Muscle of leg (tissue), 16 donors: Measurements from ENCODE around the gene IQSEC3. TPM values are rescaled to one million over a fixed set of nuclear protein-coding genes. Genes with fewer than 3 reads are reported as not detected.
A peak's percentile ranks its signal among the peaks of the same experiment; 100 is the strongest.
"Not testable (repeated sequence)": the region's sequence is repeated elsewhere in the genome, so short reads cannot be mapped to it uniquely, and the experiment has no call there.

Source experiments
- DNase-seq: peaks from one replicate; pipeline ENCODE4 v3.0.0; 2013
- H3K27ac ChIP-seq: one replicate; pipeline ENCODE4 v1.5.1; 2013; ENCODE audit warnings: mild to moderate bottlenecking, low read length, control low read depth
- H3K27me3 ChIP-seq: one replicate; pipeline ENCODE4 v1.6.1; 2013; ENCODE audit warnings: low read length; ENCODE audit not compliant: control insufficient read depth, insufficient read depth
- H3K36me3 ChIP-seq: one replicate; pipeline ENCODE4 v1.6.1; 2013; ENCODE audit warnings: low read length; ENCODE audit not compliant: control insufficient read depth, insufficient read depth
- H3K4me1 ChIP-seq: one replicate; pipeline ENCODE4 v1.6.1; 2013; ENCODE audit warnings: low read length; ENCODE audit not compliant: control insufficient read depth, insufficient read depth
- H3K4me3 ChIP-seq: one replicate; pipeline ENCODE4 v1.5.1; 2013; ENCODE audit warnings: low read length, control low read depth
- H3K9me3 ChIP-seq: replicated peaks from 2 replicates; pipeline ENCODE4 v1.6.1; 2013; ENCODE audit warnings: low read depth, low read length; ENCODE audit not compliant: control insufficient read depth
- WGBS: methylation state at CpG from one replicate; pipeline ENCODE4 v1.1.5; 2013; ENCODE audit warnings: missing lambda C conversion rate; ENCODE audit not compliant: insufficient coverage; 5-methylcytosine and 5-hydroxymethylcytosine counted together
- long read RNA-seq, 11 donors: transcript quantifications; one replicate each; lab custom pipeline, GENCODE V29; 2026
- polyA plus RNA-seq, 8 donors: library from polyadenylated mRNA; unstranded; fragments of 120-200 nt; gene quantifications; one replicate each; pipeline versions ENCODE4 v1.2.1 to v1.2.3, GENCODE V29; 2013; ENCODE audit warnings: inconsistent platforms in 1 of 8, low replicate concordance in 1 of 8; ENCODE audit not compliant: insufficient read length in 8 of 8, insufficient read depth in 1 of 8
- total RNA-seq: library from RNA; stranded (reverse); fragments of 120-200 nt; gene quantifications from one replicate; pipeline ENCODE4 v1.2.4, GENCODE V29; 2013

The IQSEC3 gene
- 1.1 TPM for total RNA-seq
- polyA plus RNA-seq: 1 to 10 TPM; 2.0 to 4.8 (median 3.0) TPM
- long read RNA-seq, donor 1: 0 reads
- long read RNA-seq, donor 2: 0 reads
- long read RNA-seq, donor 3: 0 reads
- long read RNA-seq, donor 4: 0 reads
- long read RNA-seq, donor 5: 0 reads
- long read RNA-seq, donor 6: 0 reads
- long read RNA-seq, donor 7: 0 reads
- long read RNA-seq, donor 8: 0 reads
- long read RNA-seq, donor 9: 0 reads
- long read RNA-seq, donor 10: 0 reads
- long read RNA-seq, donor 11: 0 reads

GRCh38 chr12:66428-66781, at the start of gene IQSEC3:
TSS of gene IQSEC3 (plus strand) at chr12:66767. CDS start at chr12:66883, 116 bp downstream.
- H3K27me3 ChIP-seq, DNase-seq, H3K36me3 ChIP-seq, H3K9me3 ChIP-seq, H3K4me3 ChIP-seq, H3K27ac ChIP-seq, H3K4me1 ChIP-seq: not testable (repeated sequence)
- WGBS: no CpG with 5 or more reads among the region's 27 CpGs

GRCh38 chr12:17370-18340, 48.9 kb upstream of the IQSEC3 start:
- H3K27ac ChIP-seq, H3K4me3 ChIP-seq, H3K9me3 ChIP-seq, H3K27me3 ChIP-seq, DNase-seq: not testable (repeated sequence)
- WGBS: no CpG with 5 or more reads among the region's 23 CpGs
- peaks cover 20% of the 10 kb centered on the region for H3K36me3 ChIP-seq
- H3K4me1 ChIP-seq: peaks cover 11% of the 10 kb centered on the region

- H3K4me1 ChIP-seq, H3K9me3 ChIP-seq, H3K27ac ChIP-seq, H3K27me3 ChIP-seq, H3K4me3 ChIP-seq, DNase-seq: not testable (repeated sequence)
- H3K36me3 ChIP-seq: peaks cover 22% of the 10 kb centered on the region
- 100% methylated on average over 1 of the region's 26 CpGs for WGBS
Observed at GRCh38 chr12:18821-19567, 47.6 kb upstream of the IQSEC3 start.

DNA sequence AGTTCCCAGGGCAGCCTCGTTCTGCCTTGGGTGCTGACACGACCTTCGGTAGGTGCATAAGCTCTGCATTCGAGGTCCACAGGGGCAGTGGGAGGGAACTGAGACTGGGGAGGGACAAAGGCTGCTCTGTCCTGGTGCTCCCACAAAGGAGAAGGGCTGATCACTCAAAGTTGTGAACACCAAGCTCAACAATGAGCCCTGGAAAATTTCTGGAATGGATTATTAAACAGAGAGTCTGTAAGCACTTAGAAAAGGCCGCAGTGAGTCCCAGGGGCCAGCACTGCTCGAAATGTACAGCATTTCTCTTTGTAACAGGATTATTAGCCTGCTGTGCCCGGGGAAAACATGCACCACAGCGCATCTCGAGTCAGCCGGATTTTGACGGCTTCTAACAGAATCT, 46.7 kb upstream of the IQSEC3 start:
- H3K4me3 ChIP-seq, H3K27ac ChIP-seq, H3K27me3 ChIP-seq, H3K4me1 ChIP-seq, DNase-seq, H3K9me3 ChIP-seq: not testable (repeated sequence)
- H3K36me3 ChIP-seq: peaks cover 22% of the 10 kb centered on the region
- WGBS: 60% methylated on average over 1 of the region's 11 CpGs

GRCh38 chr12:20757-21156, 45.8 kb upstream of the IQSEC3 start:
- Histone ChIP-seq H3K27me3 (no peaks in the 10 kb centered on the region), H3K36me3 (peaks cover 22% of the 10 kb centered on the region), H3K4me1 (no peaks in the 10 kb centered on the region), H3K27ac (no peak overlapping the region), H3K9me3 (no peaks in the 10 kb centered on the region), H3K4me3 (no peak overlapping the region)
- no peak for DNase-seq
- WGBS: 46% methylated on average over 4 of the region's 6 CpGs

DNA sequence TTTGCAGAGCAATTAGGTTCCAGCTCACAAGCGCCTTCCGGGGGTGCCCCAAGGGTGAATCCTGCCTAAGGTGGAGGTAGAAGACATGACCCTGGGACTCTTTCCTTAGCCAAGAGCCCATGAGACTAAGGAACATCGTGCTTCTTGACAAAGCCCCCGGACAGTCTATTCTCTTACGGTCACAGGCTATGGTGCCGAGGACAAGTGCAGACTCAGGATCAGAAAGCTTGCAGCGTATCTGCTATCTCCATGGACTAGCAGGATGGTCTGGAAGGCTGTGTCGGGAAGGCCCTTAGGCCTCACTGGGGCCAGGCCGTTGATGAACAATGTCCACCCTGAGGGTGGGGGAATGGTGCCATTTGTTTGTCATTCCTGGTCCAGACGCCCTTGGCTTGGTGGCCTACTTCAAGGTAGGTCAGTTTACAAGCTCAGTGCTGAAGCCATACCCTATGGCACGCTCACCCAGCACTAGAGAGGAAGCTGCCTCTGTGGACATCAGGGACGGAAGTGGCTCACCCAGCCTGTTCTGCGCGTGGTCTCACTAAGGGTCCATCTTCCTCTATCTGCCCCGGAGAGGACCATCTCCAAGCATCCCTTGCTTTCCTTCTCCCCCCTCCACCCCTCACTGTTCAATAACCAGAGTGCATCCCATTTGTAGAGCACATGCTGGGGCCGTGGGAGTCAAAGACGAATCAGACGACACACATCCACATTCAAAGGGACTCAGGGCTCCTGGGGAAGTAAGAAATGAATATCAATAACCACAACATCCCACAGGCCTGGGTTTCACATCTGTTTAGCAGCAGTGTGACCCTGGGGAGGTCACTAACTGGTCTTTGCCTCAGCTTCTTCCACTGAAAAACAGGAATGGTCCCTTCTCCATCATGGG, 45.0 kb upstream of the IQSEC3 start:
- peaks cover 22% of the 10 kb centered on the region for H3K36me3 ChIP-seq

DNA sequence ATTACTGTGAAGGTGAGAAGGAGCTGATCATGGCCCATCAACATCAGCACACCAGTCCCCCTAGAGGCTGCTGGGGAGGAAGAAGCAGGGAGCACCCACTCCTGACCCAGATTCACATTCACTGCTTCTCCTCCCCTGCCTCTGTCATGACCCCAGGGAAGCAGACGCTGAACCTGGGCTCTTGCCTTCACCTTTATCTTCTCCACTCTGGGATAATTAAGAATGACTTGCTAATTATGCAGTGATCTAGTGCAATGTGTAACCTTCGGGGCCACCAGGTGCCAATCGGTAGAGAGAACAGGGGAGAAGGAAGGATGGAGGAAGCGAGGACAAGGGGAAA, 44.4 kb upstream of the IQSEC3 start:
- DNase-seq: no peak
- Histone ChIP-seq H3K27me3 (no peaks in the 10 kb centered on the region), H3K36me3 (peaks cover 22% of the 10 kb centered on the region), H3K4me3 (no peak overlapping the region), H3K4me1 (no peaks in the 10 kb centered on the region), H3K9me3 (no peaks in the 10 kb centered on the region), H3K27ac (no peak overlapping the region)
- WGBS: 67% methylated on average over 3 of the region's 4 CpGs

More for the DNA sequence above, 45.0 kb upstream of the IQSEC3 start:
- WGBS: 79% methylated on average over 16 of the region's 18 CpGs
- Histone ChIP-seq H3K27ac (no peak overlapping the region), H3K9me3 (no peaks in the 10 kb centered on the region), H3K4me3 (no peak overlapping the region), H3K27me3 (no peaks in the 10 kb centered on the region), H3K4me1 (no peaks in the 10 kb centered on the region)
- DNase-seq: peak; percentile 9

DNA sequence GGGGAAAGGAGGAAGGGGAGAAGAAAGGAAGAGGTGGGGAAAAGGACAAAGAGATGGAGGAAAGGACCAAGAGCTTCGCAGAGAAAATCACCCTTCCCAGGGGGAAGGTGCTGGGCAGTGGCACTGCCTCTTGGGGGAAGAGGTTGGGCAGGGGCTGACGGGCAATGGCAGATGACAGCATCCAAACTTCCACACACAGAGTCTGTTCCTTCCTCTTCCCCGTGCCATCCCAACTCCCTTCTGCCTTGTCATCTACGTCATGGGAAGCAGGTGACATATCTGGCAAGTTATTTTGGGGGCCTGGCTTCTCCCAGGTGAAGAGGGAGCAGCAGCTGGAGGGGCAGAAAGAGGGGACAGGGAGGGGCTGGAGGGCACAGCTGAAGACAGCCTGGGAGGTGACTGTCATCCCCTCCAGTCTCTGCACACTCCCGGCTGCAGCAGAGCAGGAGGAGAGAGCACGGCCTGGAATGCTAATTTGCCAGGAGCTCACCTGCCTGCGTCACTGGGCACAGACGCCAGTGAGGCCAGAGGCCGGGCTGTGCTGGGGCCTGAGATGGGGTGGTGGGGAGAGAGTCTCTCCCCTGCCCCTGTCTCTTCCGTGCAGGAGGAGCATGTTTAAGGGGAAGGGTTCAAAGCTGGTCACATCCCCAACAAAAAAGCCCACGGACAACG, 43.9 kb upstream of the IQSEC3 start:
- WGBS: 80% methylated on average over 1 of the region's 12 CpGs
- H3K27ac ChIP-seq: no peak overlapping the region

DNA sequence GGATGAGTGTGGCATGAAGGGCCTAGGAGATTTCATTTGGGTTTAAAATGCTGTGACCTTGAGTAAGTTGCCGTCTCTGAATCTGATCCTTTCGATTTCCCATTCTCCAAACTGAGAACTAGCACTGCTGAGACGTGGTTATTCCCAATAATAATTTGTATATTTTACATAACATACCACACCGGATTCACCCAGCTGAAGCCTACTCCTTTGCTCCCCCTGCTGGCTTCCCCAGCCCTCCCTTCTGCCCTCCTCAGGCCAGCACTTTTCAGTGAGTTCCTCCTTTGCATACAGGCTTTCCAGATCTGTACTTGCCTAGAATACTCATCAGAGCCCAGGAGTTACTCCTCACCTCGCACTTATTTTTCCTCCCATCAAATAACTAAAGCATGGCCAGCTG, 38.7 kb upstream of the IQSEC3 start:
- not testable (repeated sequence) for H3K4me1 ChIP-seq, H3K9me3 ChIP-seq, H3K27ac ChIP-seq, DNase-seq, H3K4me3 ChIP-seq, H3K27me3 ChIP-seq, H3K36me3 ChIP-seq
- no CpG with 5 or more reads among the region's 5 CpGs for WGBS

More for the DNA sequence above, 43.9 kb upstream of the IQSEC3 start:
- Histone ChIP-seq H3K4me3 (no peak overlapping the region), H3K9me3 (no peaks in the 10 kb centered on the region), H3K36me3 (peaks cover 22% of the 10 kb centered on the region), H3K4me1 (no peaks in the 10 kb centered on the region), H3K27me3 (no peaks in the 10 kb centered on the region)
- DNase-seq: no peak
